ENCODE data around the gene ZDHHC24.
"Not testable (repeated sequence)": the region's sequence is repeated elsewhere in the genome, so short reads cannot be mapped to it uniquely, and the experiment has no call there.

ZDHHC24 gene

GRCh38 chr11:66564538-66564937, 18.7 kb upstream of the ZDHHC24 start:
- DNase-seq, result no peak

GRCh38 chr11:66563832-66564231, 18.0 kb upstream of the ZDHHC24 start:
- no peak for DNase-seq

DNA sequence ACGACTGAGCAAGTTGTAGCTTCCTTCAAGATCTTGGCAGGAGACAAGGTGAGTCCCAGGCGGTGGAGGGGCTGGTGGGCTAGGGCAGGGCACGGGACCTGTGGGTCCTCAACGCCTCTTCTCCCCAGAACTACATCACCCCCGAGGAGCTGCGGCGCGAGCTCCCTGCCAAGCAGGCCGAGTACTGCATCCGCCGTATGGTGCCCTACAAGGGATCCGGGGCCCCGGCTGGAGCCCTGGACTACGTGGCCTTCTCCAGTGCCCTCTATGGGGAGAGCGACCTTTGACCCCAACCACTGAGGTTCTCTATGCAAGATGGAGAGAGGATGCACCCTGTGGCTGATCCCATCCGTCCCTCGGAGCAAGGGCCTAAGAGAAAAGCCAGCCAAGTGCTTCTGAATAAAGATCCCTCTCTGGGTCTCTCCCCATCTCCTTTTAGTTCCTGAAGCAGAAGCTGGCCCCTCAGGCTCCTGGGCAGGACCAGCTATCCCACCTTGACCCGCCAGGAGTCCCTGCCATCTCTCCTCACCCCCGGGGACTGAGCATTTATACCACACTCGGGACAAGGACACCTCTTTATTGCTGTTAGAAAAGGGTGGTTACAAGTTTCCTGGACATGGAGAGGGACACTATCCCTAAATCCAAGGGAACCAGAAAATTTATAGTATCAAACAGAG, 17.2 kb upstream of the ZDHHC24 start:
- DNase-seq, result no peak

GRCh38 chr11:66562275-66562674, 16.4 kb upstream of the ZDHHC24 start:
- no peak for DNase-seq

- no peak for DNase-seq
Observed at GRCh38 chr11:66561975-66562248, 16.1 kb upstream of the ZDHHC24 start.

GRCh38 chr11:66561178-66561974, 15.5 kb upstream of the ZDHHC24 start:
- DNase-seq, result no peak

DNA sequence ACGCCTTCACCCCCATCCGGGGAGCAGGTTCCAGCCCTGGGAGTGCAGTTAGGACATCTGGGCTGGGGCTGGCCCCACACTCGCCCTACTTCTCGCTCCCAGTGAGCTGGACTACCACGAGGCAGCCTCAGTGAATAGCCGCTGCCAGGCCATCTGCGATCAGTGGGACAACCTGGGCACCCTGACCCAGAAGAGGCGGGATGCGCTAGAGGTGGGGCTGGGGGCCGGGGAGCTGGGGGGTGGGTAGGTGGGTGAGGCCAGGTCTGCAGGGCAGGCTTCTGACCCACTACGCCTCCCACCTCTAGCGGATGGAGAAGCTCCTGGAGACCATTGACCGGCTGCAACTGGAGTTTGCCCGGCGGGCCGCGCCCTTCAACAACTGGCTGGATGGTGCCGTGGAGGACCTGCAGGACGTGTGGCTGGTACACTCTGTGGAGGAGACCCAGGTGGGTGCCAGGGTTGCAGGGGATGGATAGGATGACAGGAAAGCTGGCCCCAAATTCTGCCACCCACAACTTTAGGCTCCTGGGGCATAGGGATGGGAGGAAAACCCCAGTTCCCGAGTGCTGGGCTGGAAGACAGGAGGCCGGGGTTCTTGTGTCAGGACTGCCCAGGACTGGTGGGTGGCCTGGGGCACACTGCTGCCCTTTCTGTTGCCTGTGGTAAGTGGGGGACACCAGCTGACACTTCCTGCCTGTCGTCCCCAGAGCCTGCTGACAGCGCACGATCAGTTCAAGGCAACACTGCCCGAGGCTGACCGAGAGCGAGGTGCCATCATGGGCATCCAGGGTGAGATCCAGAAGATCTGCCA, 14.2 kb upstream of the ZDHHC24 start:
- DNase-seq, result no peak

GRCh38 chr11:66559142-66559865, 13.5 kb upstream of the ZDHHC24 start:
- peak; percentile 24 for DNase-seq

DNA sequence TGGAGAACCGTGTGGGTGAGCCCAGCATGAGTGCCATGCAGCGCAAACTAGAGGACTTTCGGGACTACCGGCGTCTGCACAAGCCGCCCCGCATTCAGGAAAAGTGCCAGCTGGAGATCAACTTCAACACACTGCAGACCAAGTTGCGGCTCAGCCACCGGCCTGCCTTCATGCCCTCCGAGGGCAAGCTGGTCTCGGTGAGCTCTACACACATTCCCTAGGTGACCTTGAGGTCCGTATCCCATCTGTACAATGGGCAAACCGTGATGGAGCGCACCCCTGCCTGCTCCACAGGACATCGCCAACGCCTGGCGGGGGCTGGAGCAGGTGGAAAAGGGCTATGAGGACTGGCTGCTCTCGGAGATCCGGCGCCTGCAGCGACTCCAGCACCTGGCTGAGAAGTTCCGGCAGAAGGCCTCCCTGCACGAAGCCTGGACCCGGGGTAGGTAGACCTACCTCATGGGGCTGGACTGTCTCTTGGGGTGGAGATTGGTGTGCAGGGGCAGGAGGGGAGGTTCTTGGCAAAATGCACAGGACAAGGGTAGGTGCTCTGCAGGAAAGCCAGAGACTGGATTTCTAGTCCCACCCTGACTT, 12.0 kb upstream of the ZDHHC24 start:
- DNase-seq, result no peak

DNA sequence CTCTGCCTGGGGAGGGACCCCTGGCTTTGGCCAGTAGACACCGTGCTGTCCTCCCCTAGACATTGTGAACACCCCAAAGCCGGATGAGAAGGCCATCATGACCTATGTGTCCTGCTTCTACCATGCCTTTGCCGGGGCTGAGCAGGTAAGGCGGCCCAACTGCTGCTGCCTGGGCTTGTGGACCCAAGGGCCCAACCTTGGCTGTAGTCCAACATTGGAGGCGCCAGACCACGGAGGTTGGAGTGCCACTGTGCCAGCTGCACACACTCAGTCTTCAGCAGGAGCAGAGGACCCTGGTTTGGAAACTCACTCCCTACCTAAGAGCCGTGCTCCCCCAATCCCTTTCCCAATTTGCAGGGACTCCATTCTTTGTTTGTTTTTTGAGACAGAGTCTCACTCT, 10.2 kb upstream of the ZDHHC24 start:
- DNase-seq, result no peak

DNA sequence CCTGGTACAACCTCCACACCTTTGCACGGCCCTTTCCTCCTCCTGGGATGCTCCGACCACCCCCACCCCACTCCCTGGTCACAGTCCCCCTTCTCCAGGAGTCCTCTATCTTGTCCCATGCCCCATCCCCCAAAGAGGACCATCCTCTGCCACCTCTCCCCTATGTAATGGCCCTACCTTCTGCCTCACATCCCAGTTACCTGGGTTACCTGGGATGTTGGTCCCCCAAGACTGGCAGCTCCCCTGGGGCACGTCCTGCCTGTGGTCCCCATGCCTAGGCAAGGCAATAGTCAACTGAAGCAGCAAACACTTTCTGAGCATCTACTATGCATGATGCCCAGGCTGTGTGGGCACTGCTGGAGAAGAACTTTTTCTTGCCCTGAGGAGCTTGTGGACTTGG, 9.6 kb upstream of the ZDHHC24 start:
- no peak for DNase-seq

- no peak for DNase-seq
Observed at GRCh38 chr11:66554602-66555001, 8.8 kb upstream of the ZDHHC24 start.

- no peak for DNase-seq
Observed at GRCh38 chr11:66550887-66551286, 5.0 kb upstream of the ZDHHC24 start.

DNA sequence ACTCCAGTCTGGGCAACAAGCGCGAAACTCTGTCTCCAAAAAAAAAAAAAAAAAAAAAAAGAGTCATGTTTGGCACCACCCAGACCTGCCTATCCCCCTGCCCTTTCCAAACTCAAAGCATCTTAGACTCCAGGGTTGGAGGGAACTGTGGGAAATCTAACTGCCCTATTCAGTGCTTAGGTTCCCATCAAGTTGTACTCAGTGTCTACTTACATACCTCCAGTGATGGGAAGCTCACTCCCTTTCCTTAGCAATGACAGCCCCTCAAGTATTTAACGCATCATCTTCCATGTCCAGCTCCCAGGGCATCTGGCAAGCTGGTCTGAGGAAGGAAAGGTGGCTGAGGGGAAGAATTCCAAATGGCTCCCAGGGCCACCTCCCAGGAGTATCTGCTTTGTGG, 3.8 kb upstream of the ZDHHC24 start:
- DNase-seq, result no peak

DNA sequence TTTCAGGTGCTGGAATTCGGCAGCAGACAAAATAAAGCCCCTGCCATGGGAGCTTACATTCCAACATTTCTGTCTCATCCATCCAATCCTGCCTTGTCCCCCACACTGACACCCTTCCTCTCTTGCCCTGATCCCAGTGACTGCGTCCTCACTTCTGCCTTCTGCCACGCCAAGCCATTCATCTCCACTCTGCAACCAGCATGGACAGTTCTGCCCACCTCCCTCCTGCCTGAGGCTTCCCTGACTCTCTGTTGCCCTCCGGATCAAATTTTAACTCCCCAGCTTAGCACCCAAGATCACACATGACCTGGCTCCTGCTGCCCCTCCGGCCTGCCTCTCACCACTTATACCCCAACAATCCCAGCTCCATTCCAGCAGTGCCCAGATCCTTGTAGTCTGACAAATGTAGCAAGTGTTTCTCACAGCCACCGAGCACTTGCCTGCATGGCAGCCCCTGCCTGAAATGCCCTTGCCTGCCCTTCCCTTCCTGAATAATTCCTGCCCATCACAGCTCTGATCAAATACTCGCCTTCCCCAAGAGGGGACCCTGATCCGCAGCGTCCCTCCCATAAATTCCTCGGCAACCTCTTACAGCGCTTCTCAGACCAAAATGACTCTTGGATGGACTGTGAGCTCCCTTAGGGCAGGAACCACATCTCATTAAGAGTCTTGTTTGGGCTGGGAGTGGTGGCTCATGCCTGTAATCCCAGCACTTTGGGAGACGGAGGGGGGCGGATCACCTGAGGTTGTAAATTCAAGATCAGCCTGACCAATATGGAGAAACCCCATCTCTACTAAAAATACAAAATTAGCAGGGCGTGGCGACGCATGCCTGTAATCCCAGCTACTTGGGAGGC, 3.2 kb upstream of the ZDHHC24 start:
- DNase-seq, result no peak

DNA sequence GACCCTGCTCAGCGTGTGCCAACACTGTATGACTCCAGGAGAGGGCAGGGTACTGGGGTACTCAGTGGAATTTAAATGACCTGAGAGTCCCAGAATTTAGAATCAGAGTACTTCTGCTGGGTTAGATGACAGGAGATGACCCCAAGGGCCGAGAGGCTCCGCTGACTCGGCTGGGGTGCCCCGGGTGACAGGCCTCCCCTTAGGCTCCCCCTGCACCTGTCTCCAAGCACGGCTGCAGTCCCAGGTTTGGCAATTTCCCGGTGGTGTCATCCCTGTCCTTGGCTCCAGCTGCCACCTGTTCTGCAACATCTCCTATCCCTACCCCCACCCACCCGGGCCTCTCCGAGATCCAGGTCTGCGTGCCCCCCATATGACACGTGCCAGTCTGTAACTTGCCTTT, 2.2 kb upstream of the ZDHHC24 start:
- DNase-seq, result no peak

GRCh38 chr11:66547662-66548009, 1.8 kb upstream of the ZDHHC24 start:
- DNase-seq, result no peak

DNA sequence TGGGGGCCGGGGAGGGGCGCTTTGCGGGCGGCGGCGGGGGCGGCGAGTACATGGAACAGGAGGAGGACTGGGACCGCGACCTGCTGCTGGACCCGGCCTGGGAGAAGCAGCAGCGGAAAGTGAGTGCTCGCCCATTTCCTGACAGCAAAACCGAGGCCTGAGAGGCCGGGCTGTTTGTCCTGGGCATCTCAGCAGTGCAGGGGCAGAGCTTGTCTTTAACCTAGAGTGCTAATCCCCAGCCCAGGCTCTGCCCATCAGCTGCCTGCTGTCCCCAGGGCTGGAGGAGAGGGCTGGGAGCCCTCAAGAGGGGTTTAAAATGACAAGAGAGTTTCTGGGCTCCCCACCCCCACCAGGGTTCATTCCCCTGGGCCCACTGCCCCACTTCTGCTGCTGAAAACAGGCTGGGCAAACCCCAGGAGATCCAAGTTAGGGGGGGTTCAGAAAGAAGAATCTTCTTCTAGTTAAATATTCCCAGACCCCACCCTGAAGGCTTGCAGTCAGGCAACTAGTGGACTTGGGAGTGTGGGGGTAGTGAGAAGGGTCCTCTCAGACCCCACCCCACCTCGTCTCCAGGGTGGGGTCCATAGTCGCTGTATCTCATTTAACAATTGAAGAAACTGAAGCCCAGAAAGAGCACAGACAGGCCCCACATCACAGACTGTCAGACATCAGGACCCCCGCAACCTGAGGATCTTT, 1.3 kb upstream of the ZDHHC24 start:
- DNase-seq, result no peak

DNA sequence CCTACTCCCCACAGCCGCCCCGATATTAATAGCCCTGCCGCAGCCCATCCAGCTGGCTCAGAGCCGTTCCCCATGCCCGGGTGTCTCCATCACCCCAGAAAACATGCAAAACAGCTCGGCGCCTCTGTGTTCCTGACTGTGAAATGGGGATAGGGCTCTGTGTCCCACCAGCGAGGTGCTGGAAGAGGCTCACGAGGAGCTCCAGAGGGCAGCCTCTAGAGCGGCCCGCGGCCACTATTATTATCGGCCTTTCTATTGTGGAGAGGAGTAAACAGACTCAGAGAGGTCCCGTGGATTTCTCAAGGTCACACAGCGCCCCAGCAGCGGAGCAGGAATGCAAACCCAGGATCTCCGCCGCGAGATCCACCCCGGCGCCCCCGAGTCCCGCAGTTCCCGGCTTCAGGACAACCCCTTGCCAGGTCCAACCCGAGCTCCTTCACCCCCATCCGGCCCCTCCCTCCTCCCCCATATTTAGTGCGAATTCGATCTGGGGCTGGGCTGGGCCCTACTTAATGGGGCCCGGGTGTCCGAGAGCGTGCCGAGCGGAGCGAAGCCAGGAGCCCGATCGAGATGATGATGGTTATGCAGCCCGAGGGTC, 619 bp upstream of the ZDHHC24 start, which contains the start of gene ACTN3:
Gene ACTN3 (plus strand): TSS at position 536 of the 598 bp plus-strand sequence. CDS start 35 bp downstream, at position 571.
- no peak for DNase-seq

- not testable (repeated sequence) for DNase-seq
Observed at GRCh38 chr11:66544952-66545351, 896 bp downstream of the ZDHHC24 start.
